NCI-H226 (cell line): ENCODE measurements around the gene TMPRSS4.
"Not testable (repeated sequence)": the region's sequence is repeated elsewhere in the genome, so short reads cannot be mapped to it uniquely, and the experiment has no call there.

Source experiments
- DNase-seq: peaks from one replicate; pipeline ENCODE4 v3.0.0-alpha.2; 2015

TMPRSS4 gene

DNA sequence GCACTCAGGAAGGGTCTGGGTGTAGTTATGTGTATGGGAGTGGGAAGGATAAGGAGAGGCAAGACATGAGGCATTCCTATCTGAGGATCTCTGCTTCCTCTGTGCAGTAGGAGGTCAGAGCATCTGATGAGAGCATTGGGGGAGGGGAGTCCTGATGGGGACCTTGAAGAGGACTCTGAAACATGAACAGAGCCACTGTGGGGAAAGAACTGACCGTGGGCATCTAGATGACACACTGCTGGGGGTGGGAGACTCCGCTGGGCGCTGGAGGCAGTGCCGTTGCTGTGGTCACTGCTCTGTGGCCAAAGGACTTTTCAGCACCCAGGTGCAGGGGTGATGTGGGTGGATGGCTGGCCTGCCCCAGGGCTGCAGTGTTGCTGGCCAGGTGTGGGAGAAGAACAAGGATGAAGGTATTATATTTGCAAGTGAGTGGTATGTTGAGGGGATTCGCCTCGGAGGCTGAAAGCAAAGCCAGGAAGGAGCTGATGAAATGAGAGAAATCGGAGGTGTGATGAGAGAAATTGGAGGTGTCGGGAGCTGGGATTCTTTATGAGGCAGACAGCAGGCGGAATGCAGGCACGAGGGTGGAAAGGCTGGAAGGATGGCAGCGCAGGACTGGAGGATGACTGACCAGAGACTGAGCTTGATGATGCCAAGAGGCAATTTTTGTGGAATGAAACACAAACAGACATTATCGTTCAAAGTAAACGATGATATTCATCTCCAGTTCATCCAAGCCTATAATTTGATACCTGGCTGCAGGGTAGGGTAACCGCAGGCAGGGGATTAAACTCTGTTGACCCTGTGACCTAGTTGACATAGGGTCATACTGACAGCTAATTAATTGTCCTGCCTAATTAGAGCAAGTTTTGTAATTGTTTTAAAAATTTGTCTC is 19.4 kb upstream of the TMPRSS4 start:
- no peak for DNase-seq

DNA sequence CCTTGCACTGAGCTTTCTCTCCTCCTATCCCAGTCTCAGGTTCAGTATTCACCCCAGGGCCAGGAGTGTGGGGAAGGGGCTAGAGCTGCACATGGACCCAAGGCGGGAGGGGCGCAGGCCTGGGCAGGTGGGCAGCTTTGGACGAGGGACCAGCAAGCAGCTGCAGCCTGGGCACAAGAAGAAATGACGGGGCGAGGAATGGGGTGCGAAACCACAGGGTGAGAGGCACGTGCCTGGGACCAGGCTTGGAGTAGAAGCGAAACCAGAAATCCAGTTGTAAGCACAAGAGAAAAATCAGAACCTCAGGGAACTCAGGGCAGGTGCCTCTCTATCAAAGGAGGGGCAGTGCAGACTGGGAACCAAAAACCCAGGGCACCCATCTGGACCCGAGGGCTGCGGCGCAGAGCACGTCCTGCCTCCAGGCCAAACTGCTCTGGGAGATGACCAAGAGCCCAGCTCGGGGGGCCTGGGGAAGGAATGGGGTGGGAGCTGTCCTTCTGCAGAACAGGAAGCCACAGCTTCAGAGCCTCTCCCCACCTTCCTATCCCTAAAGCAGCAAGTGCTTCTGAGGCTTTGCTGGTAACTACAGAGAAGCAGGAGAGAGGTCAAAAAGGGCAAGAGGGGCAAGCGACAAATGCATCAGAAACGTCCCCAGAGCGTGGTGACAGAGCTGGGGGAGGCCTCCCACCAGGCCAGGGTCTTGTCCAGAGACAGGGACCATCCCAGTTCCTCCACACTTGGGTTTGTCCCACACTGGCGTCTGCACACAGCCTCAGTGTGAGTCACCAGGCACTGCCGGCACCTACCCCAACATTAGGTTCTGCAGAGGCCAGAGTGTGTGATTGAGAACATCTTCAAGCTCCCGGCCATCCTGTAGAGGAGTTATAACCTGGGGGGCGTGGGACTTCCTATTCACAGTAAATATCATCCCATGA is 18.3 kb upstream of the TMPRSS4 start:
- DNase-seq: no peak

DNA sequence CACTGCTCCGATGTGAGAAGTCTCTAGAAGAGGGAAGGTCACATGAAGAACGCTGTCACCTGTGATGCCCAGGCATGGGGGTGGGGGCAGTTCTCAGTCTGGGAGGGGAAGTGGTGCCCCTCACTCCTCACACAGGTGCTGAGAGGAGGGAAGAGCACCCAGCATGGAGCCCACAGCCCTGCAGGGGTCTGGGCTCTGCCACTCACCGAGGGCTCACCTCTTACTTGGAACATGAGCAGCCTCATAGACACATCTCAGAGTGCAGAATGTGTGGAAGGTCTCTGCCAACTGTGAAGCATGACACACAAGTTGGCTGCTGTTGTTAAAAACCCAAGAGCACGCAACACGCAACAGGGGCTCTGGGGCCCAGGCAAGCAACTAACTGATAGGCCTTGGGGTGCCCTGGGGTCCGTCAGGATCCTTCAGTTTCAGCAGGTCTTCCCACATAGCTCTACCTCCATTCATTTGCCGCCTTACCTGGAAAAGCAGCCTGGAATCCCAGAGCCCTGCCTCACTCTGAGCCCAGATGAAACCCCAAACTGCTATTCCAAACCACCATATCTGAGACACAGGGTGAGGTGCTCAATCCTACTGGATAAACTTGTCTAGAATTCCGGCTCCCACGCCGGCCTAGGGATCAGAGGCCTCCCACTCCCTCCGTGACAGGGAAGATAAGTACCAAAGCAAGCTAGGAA is 17.5 kb upstream of the TMPRSS4 start:
- no peak for DNase-seq

DNA sequence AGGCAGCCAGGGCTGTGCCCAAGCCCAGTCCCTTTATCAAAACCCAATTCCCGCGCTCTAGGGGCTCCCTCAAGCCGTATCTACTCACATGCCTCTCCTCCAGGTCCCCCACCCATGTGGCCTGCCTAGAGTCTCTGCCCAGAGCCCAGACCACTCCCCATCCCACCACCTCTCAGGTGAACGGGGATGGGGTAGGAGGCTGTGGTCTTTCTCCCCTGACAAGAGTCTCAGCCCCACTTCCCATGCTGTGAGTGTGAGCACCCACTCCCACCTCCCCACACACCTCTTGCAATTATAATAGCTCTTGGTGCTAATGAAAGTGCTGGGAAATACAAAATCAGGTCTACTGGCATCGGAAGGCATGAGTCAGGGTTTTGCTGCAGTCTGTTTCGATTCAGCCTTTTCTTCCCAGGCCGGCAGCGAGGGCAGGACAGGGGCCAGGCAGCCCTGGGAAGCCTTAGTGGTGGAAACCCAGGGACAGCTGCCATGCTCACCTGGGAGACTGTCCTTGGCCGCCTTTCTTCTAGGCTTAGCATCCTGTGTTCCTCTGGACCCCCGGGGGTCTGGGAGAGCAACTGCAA is 16.7 kb upstream of the TMPRSS4 start:
- no peak for DNase-seq

DNA sequence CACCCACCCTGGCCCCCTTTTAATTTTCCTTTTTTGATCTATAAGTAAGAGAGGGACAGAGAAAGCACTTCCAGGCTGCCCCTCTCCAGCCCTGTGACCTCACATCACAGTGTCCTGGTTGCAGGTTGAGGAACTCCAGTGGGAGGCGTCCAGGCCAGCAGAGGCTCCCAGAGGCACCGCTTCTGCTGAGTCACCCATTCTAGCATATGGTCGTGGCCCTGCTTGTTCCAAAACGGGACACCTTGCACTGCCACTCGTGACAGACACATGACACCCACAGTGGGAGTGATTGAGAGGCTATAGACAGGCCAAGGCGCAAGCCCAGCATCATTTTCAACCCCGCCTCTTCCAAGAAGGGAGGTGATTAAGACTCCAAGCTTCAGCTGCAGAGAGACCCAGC is 16.0 kb upstream of the TMPRSS4 start:
- DNase-seq: no peak

DNA sequence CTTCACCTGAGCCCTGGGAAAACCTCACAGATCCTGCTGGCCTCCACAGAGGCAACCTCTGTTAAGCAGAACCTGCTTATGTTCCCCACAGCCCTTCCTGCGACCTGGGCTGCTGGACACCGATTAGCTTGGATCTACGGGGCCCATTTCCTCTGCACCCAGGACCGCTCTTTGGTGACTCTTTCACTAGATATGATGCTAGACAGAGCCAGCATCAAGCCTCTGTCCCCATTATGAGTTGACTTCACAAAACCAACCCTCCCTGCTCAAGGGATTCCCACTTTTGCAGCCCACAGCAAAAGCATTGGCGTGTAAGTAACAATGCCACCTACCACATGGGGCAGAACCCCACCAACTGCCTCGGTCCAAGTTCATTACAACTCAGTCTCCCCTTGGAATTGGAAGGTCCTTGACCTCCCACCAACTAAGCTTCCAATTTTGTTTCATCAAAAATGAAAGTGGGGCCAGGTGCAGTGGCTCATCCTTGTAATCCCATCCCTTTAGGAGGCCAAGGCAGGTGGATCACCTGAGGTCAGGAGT is 15.2 kb upstream of the TMPRSS4 start:
- DNase-seq: no peak

DNA sequence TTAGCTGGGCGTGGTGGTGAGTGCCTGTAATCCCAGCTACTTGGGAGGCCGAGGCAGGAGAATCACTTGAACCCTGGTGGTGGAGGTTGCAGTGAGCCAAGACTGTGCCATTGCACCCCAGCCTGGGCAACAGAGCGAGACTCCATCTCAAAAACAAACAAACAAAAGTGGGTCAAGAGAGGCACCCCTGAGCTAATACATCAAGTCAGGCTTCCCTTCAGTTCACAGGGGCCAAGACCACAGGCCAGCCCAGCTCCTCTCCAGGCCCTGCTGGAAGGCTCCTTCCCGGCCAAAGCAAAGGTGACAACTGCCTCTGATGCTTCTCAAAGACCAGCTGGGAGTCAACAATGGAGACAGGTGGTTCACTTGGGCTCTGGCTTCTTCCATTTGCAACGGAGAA is 14.7 kb upstream of the TMPRSS4 start:
- not testable (repeated sequence) for DNase-seq

DNA sequence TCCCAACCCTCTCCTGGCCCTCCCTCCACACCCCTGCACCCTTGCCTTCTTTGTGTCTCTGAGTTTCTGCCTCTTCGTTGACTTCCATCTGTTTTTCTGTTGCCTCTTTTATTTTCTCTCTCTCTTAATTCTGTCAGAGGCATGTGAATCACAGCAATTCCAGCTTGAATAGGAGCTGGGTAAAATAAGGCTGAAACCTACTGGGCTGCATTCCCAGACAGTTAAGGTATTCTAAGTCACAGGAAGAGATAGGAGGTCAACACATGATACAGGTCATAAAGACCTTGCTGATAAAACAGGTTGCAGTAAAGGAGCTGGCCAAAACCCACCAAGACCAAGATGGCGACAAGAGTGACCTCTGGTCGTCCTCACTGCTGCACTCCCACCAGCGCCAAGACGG is 14.2 kb upstream of the TMPRSS4 start:
- not testable (repeated sequence) for DNase-seq

DNA sequence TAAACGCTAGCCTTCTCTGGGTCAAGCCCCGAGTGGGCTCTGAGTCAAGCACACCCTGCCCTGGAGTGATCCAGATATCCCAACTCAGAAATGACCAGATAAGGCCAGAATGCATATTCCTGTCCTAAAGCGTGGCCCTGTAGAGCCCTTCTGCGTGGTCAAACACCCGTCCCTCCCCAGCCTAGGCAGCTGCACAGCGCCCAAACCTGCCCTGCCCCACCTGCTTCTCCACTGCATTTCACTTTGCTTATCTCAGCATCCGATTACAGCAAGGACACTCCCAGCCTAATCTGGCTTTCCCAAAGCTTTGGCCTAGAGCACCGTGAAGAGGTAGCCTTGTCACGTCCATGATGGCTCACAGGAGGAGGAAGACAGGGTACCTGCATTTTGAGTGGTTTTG is 11.9 kb upstream of the TMPRSS4 start:
- no peak for DNase-seq

DNA sequence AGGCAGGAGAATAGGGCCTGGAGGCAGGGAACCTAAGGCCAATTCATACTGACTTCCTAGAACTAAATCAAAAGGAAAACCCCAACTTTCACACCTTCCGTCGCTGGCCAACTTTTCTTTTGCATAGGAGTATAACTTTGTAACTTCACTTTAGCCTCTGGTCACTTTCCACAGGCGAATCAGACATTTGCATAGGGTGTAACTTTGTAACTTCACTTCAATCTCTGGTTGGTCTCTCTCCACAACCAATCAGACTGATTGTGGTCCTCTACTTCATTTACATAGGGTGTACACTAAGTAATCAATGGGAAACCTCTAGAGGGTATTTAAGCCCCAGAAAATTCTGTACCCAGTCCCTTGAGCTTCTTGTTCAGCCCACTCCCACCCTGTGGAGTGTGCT is 11.5 kb upstream of the TMPRSS4 start:
- no peak for DNase-seq

DNA sequence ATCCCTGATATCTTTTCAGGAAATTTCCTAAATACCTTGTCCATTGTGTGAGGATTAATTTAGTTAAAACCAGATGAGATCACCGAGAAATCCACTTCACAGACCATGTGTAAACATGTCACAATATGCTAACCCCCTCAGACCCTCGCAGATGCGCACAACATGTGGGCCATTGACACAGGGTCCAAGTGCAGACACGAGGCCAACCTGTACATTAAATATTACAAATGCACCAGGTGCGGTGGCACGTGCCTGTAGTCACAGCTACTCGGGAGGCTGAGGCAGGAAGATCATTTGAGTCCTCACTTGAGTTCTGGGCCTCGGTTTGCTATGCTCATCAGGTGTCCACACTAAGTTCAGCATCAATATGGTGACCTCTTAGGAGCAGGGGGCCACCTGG is 9.9 kb upstream of the TMPRSS4 start:
- no peak for DNase-seq

DNA sequence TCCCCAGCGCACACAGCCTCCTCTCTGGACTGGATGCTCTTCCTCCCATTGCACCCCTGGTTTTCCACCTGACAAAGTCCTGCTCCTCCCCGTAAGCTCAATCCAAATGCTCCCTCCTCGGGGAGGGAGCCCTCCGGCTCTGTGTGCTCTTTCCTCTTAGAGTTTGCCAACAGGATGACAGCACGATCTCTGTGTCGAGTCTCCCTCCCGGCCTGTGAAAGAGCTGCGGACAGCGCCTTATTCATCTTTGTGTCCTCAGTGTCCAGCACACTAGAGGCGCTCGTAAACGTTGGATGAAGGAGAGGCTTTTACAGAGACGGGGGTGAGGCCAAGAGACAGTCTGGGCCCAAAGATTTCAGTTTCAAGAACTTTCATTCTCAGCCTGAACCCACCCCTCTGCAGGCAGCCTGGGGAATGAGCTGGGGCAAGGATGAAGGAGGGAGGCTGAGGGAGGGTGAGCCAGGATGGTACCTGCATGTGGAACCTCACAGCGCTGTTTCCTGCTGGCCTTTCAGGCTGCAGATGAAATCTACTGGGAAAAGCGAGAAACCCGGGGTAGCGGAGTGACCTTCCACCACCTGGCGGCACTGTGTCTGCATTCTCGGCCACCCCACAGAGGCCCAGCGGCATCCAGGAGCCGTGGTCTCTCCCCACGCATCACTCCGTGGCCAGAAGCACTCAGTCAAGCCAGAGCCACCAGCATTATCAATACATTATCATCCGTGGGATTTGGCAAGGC is 8.5 kb upstream of the TMPRSS4 start:
- DNase-seq: no peak

DNA sequence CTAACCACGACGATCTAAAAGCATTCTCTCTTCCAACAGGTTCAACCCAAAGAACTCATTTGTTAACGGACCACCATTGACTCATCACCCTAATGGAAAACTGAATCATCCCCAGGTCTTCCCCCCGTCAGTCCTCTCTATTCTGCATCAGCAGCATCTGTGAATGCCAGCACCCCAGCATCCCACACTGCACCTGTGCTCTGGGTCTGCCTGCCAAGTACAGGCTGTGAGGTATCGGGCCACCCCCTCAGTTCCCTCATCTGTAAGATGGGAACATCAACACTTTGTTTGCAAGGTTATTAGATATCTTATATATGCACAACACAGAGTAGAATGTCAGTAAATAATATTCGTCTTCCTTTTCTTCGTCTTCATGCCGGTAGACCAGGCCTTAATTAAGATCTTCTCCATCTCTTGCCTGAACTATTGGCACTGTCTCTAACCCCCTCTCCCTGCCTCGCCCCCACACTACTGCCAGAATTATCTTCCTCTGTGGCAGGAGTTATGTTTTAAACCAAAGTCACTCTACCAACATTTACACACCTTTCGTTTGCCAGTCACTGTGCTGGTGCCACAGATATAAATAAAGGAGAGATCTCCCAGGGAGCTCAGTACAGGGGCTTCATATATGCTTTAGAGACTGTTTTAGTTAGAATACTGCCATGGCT is 7.8 kb upstream of the TMPRSS4 start:
- no peak for DNase-seq

DNA sequence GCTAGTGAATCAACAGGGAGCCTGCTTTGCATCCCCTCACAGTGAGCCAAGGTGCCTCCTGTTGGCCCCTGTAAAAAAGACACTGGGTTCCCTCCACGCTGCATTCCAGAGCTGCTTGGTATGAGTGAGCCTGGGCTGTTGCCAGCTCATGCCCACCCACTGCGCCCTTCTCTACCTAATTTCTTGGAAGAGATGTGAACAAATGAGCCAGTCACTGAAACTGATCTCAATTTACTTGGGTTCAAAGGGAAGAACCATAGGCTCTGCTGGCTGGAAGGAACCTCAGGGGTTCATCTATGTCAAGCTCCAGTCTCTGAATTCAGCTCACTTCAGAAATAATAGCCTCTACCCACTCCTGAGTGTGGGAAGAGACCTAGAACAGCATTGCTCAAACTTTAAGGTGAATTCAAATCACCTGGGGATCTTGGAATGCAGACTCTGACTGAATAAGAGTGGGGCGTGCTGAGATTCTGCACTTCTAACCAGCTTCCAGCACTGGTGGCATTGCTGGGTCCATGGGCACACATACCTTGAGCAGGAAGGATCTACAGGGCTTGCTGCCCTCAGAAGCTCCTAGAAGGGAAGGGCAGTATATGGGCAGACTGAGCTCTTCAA is 5.4 kb upstream of the TMPRSS4 start:
- DNase-seq: no peak

DNA sequence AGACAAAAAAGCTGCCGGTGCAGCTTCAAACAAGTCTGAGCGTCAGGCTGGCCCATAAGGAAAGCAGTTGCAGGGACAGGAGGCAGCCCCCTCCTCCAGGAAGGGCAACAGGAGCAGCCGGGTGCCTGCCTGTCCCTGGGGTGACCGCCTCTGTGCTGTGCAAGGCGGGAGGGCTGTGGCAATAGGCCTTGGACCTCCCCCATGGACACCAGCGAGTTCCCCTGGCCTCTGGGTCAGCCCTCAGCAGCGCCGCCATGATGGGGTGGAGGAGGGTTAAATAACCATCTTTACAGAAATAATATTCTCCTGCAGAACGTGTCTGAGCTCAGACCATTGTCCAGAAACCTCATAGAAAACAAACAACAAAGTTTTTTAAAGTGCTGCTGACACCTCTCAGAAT is 3.3 kb upstream of the TMPRSS4 start:
- DNase-seq: no peak

DNA sequence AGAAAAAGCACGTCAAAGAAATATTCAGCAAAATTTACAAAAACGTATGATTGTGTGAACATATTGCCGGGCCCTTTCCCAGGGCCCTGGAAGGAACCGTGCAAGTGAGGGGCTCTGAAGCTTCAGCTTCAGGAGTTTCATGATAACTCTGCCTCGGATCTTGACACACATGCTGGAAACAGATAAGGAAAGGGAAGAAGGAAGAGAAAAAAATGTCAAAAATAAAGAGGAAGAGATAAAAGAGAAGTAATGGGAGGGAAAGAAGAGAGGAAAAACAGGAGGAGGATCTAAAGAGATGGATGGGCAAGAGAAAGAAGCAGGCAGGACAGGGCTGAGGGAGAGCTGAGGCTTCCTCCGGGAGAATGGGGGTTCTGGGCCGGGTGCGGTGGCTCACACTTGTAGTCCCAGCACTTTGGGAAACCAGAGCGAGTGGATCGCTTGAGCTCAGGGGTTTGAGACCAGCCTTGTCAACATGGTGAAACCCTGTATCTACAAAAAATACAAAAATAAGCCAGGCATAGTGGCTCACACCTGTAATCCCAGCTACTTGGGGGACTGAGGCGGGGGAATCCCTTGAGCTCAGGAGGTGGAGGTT is 2.7 kb upstream of the TMPRSS4 start:
- DNase-seq: no peak

DNA sequence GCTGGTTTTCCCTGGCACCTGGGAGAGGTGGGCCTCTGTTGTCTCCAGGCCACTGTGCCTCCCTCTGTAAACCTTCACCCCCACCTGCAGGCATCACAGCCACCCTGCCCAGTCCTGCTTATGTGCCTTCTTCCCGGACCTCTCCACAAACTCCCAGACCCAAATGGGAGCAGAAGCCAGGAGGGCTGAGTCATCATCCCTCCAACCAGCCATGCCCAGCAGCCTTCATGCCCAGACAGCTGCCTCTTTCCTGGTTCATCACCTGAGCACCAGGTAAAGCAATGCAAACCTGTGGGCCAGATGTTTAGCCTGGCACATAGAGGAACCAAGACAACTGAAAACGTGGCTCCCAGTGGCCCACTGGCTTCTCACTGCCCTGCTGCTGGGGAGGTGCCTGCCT is 2.1 kb upstream of the TMPRSS4 start:
- DNase-seq: no peak

DNA sequence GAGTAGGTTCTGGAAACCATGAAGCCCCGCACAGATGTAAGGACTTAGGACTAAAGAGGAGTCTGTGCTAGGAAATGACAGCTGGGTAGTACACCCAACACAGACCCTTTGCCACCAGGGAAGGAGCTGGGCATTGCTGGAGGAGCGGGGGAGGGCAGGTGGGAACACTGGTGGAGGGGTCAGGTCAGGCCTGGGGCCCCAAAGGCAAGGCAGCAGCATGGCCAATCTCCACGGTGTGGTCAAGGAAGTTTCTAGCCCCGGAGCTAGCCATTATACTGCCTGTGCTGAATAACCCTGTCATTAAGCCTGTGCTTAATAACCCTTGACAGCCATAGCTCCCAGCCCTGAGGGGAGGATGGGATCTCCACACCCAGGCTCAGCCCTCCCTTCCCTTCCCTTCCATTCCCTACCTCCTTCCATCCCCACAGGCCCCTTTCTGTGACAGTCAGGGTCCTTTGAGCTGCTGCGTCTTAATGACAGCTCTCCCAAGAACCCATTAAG is 2.1 kb downstream of the TMPRSS4 start:
- DNase-seq: no peak

DNA sequence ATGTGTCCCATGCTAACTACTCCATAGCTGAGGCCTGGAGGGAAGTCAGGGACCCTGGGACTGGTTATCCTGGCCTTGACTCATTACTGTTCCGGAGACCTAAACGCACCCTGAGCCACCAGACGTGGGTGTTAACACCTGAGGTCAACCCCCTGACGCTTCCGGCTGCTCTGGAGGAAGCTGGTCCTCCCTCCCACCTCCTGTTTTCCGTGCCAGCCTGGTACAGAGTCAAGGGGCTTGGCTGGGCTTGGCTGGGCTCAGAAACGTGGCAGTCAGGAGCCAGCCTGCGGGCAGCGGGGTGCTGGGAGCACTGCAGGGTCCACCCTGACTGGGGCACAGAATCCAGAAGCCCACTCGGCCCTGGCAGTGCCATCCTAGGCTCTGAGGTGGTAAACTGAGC is 2.6 kb downstream of the TMPRSS4 start:
- DNase-seq: no peak

DNA sequence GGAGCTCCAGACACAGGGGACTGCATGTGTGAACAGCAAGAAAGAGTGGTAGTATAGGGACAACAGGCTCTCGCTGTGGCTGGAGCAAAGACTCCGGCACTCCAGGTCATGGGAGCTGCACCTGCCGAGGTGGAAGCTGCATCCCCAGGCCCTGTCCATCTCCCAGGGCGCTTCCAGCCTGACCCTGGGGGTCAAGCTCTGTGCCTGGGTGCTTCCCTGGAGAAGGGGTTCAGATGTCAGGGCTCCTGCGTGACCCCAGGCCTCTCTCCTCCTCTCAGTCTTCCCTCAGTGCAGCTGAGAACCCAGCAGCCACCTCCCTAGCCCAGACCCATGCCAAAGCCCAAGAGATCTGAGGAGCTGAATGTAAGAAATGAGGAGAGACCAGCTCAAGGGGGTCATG is 3.4 kb downstream of the TMPRSS4 start:
- DNase-seq: no peak
